PC-9 (cell line): ENCODE data around the gene PRELID1.

Experiments
- EZH2 ChIP-seq: fragments of 200-600 bp; sonication (generic); IDR thresholded peaks from 2 replicates; pipeline ENCODE4 v1.8.0; 2017; ENCODE audit warnings: antibody characterized with exemption, low read depth
- TF ChIP-seq, protein P1 (sequence below): fragments of 200-600 bp; sonication (generic); conservative IDR thresholded peaks from 2 replicates; pipeline ENCODE4 v1.6.1; 2017; ENCODE audit warnings: mixed run types, antibody characterized with exemption, mild to moderate bottlenecking, moderate library complexity

DNA sequence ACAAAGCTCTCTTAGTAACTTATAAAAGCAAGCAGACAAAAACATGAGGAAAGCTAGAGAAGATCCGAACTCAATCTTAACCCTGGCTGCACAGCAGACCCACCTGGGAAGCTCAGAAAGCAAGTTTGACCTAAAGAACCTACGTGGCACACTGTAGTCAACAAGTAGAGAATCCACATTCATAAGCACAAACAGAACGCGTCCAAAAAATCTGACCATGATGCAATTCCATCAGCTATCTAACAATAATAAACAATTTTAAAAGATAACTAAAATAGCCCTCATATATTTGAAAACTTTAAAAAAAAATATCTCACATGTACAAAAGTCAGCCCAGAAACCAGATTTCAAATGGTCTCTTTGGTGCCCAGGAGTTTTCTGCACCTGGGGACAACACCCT, 43.2 kb downstream of the PRELID1 start:
- no peak for TF ChIP-seq EZH2
- TF ChIP-seq, protein P1, sequence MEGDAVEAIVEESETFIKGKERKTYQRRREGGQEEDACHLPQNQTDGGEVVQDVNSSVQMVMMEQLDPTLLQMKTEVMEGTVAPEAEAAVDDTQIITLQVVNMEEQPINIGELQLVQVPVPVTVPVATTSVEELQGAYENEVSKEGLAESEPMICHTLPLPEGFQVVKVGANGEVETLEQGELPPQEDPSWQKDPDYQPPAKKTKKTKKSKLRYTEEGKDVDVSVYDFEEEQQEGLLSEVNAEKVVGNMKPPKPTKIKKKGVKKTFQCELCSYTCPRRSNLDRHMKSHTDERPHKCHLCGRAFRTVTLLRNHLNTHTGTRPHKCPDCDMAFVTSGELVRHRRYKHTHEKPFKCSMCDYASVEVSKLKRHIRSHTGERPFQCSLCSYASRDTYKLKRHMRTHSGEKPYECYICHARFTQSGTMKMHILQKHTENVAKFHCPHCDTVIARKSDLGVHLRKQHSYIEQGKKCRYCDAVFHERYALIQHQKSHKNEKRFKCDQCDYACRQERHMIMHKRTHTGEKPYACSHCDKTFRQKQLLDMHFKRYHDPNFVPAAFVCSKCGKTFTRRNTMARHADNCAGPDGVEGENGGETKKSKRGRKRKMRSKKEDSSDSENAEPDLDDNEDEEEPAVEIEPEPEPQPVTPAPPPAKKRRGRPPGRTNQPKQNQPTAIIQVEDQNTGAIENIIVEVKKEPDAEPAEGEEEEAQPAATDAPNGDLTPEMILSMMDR = no peak
